Medulla oblongata (tissue), 1 donor: ENCODE data around the gene KRTAP5-5.
"Not testable (repeated sequence)": the region's sequence is repeated elsewhere in the genome, so short reads cannot be mapped to it uniquely, and the experiment has no call there.

ENCODE experiments used
- DNase-seq: peaks from one replicate; pipeline ENCODE4 v3.0.0-alpha.2; 2015; ENCODE audit errors: extremely low spot score

Gene KRTAP5-5

DNA sequence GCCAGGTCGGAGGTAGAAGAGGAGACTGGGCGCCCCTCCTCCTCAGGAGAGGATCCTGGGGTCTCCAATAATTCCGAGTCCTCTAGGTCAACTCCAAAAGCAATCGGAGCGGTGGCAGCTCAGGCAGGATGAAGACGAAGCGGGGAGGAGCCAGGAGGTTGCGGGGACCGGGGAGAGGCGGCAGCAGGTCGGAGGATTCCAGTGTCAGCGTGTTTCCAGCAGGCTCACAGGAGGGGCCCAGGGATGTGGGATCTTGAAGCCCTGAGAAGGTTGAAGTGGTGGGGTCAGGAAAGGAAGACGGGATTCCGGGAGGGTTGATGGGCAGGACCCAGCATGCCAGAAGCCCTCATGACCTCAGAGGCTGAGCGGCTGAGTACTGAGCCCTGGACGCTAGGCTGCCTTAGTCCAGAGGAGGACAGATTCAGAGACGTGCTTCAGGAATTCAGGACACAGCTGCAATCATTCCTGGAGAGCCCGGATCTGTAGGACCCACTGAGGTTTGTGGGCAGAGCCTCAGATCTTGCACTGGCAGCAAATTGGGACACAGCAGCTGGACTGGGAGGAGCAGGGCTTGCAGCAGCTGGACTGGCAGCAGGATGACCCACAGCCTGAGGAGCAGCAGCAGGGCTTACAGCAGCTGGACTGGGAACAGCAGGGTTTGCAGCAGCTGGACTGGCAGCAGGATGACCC is 22.3 kb upstream of the KRTAP5-5 start:
- DNase-seq, result not testable (repeated sequence)

DNA sequence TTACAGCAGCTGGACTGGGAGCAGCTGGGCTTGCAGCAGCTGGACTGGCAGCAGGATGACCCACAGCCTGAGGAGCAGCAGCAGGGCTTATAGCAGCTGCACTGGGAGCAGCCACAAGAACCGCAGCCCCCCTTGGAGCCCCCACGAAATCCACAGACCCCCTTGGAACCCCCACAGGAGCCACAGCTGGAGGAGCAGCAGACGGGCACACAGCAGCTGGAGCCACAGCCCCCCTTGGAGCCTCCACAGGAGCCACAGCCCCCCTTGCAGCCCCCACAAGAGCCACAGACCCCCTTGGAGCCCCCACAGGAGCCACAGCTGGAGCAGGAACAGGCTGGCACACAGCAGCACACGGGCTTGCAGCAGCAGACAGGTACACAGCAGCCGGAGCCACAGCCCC is 21.7 kb upstream of the KRTAP5-5 start:
- DNase-seq, result not testable (repeated sequence)

DNA sequence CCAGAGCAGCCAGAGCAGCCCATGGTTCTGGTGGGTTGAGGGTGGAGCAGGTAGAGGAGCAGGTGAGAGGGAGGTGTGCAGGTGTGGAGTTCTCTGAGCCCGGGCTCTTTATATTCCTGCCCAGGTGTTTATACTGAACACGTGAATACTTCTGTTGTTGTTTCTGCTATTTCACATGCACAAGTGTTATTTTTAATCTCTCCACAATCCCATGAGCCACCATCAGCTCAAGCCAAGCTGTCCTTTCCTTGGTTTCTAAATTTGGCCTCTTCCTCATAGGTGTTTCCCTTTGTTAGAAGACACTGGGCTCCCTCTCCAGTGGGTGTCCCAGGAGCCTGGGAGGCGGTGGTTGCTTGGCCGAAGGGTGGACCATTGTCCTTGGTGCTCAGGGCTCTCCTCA is 21.2 kb upstream of the KRTAP5-5 start, which contains the start of gene KRTAP5-3:
KRTAP5-3 (minus strand) TSS at position 101 of the 400 bp plus-strand sequence; CDS start at position 23, 78 bp downstream.
- no peak for DNase-seq

DNA sequence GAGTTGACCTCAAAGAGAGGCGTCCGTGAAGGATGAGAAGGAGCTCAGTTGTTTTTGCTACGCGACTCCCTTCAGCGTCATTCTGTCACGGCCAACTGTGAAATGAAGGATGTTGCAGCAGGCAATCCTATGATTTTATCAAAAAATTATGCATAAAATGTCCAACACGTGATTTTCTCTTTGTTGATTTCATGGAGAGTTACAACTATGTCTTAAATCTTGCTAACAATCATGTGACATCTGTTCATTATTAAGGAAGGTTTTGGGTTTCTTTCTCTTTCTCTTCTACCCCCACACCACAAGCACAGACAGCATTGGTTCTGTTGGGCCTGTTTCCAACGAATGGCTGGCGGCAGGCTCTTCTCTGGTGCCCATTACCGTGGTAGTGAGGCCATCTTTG is 11.3 kb upstream of the KRTAP5-5 start:
- no peak for DNase-seq

DNA sequence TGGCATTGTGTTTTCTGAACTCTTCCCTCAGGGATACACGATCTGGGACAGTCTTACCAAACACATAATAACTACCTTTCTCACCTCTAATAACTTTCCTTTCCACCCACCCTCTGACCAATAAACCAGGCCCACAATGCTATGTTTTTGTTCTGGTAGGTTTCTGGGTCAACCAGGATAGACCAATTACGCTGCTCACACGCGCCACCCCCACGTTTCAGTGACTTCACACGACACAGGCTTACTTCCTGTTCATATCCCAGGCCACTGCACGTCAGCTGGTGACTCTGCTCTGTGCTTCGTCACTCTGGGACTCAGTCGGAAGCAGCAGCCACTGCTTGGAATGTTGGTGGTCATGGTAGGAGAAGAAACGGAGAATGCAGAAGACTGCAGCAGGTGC is 10.1 kb upstream of the KRTAP5-5 start:
- no peak for DNase-seq

DNA sequence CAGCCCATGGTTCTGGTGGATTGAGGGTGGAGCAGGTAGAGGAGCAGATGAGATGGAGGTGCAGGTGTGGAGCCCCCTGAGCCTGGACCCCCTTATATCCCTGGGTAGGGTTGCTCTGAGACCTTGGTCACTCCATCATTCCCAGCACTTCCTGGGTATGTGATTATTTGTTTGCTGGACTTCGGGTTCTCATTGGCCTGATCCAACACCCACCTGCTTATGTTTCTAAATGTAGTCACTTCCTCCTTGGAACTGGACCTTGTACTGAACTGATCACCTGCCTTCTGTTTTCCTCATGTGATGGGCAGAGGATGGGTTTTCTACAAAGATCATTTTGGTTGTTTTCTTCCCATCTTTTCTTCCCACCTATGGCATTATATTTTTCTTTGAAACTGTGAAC is 7.5 kb upstream of the KRTAP5-5 start, which contains the start of gene KRTAP5-4:
KRTAP5-4 (minus strand) TSS at position 53 of the 400 bp plus-strand sequence; CDS start at position 8, 45 bp downstream.
- DNase-seq, result no peak

DNA sequence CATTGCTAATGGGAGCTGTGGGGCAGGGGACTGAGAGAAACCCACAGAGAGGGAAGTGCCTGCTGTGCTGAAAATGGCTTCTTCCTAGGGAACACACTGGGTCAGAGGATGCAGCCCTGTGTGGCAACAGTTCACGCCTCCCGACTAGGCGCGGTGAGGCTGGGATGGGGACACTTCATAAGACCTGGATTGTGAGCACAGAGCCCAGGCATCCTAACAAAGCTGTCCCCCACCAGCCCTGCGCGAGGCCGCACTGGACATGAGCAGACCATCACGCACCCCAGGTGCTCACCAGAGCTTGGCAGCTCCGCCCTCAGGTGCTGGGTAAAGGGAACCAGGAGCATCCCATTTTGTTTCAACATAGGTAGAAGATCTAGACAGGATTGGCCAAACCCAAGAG is 5.9 kb upstream of the KRTAP5-5 start:
- no peak for DNase-seq

DNA sequence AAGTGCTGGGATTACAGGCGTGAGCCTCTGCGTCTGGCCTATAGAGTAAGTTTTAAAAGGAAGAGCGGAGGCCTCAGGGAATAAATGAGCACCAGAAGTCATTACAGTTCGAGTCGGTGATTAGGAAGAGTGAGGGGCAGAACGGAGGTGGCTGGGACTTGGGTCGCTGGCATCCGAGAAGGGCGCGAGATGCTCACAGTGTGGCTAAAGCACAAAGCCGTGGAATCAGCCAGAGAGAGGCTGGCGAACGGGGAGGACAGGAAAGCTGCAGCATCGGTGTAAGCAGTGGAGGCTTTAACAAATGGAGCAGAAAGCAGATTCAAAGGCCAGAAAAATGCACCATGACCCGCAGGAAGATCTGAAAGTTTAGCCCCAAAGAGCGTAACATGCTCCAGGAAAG is 5.0 kb upstream of the KRTAP5-5 start:
- no peak for DNase-seq

DNA sequence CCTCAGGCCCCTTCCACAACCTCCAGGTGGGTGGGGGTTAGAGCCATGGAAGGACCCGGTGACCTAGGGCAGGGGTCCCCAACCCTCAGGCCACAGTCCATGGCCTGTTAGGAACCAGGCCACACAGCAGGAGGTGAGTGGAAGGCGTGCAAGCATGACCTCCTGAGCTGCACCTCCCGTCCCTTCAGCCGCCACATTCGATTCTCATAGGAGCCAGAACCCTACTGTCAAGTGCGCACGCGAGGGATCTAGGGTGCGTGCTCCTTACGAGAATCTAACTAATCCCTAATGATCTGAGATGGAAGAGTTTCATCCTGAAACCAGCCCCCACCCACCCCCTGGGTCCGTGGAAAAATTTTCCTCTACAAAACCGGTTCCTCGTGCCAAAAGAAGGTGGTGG is 4.0 kb upstream of the KRTAP5-5 start:
- no peak for DNase-seq

DNA sequence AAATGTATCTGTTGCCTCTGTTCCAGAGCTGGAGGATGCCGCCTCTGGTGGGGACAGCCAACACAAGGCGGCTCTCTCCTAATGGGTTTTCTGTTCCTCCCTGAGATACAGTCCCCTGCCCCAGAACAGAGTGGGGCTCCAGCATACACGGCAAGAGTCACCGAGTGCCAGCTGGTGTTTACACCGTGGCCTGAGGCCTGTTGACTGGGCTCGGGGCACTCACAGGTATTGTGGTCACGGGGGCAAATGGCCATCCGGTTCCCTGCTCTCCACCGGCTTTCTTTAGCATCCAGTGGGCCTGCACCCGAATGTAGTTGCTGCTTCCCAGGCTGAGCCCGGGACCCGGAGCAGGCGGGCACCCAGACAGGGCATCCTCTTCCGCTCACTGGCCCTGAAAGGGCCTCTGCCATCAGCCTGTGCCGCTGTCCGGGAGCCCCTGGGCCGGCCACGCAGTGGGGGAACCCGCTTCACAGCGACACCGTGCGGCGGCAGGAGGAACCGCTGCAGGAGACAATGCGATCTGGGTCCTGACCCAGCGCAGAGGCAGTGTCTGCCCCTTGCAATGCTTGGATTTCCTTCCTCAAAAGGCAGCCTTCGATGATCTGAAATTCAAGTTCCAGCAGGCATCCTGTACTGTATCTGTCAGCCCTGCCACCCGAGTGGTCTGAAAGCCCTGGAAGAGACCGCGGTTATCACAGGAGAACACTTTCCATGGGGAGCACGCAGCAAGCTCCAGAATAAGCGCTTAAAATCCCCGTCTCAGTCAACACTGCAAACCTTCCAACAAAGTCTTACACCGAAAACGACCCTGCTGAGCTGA is 859 bp upstream of the KRTAP5-5 start:
- DNase-seq, result peak; percentile 55

DNA sequence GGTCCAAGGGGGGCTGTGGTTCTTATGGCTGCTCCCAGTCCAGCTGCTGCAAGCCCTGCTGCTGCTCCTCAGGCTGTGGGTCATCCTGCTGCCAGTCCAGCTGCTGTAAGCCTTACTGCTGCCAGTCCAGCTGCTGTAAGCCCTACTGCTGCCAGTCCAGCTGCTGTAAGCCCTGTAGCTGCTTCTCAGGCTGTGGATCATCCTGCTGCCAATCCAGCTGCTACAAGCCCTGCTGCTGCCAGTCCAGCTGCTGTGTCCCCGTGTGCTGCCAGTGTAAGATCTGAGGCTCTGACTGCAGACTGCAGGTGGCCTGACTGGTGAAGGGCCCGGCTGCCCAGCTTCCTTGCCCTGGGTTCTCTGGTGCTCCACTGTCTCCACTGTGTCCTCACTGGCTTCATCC is 696 bp downstream of the KRTAP5-5 start:
- DNase-seq, result no peak

DNA sequence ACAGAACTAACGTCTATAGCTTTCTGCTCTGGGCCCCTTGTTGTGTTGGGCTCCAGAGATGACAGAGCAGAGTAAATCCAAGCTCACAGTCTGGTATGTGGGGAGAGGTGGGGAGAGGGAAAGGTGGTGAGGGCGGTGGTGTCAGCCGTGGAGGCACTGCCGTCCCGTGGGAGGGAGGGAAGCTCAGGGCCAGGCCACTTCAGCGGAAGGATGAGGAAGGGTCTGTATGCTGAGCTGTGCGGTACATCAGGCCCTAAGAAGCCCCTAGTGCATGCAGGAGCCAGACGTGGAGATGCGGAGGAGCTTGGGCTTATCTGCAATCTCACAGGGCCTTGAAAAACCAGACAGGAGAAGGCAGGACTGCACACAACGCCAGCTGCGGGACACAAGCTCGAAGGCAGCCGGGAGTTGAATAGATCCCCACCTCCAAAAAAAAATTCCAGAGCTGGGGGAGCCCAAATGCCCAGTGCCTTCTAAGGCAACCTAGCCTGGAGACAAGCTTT is 1.5 kb downstream of the KRTAP5-5 start:
- DNase-seq, result no peak

DNA sequence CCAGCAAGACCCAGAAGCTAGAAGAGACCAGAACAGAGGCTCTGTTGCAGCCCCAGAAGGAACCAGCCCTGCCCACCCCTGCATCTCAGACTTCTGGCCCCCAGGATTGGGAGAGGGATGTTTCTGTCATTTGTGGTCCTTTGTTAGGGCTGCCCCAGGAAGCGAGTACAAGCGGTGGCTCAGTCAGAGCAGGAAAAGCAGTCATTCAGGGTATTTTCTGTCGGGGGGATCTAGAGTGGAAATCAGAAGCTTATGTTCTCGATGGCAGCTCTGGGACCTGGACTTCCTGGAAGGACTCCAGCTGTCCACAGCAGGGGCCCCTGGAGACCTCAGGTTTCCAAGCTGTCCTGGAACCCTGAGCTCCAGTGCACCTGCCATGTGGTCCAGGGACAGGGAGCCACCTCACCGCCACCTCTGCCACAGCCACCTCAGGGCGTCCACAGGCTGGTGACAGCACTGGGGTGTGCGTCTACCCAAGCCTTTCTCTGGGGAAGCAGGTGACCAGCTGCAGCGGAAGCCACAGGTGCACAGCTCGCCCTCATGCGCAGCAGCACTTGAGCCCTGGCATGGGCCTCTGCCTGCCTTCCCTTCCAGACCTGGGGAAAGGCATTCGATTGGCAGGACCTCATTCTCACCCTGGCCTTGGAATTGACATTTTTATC is 2.6 kb downstream of the KRTAP5-5 start:
- no peak for DNase-seq

DNA sequence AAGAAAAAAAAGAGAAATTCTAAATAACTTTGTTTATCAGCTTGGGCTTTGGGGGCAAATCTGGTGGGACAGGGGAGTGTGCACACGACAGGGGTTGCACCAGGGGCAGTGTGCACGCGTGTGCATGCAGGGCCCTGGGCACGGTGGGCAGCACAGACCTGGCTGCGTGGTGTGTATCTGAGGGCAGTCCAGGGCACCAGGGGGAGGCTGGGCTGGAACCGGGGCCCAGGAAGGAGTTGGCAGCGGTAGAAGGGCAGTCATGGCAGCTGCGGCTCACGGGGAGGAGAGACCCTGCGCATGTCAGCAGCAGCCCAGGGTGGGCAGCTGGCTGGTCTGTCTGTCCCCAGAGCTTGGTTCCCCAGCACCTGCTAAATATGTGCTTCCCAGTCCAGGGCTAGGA is 4.3 kb downstream of the KRTAP5-5 start:
- DNase-seq, result no peak

DNA sequence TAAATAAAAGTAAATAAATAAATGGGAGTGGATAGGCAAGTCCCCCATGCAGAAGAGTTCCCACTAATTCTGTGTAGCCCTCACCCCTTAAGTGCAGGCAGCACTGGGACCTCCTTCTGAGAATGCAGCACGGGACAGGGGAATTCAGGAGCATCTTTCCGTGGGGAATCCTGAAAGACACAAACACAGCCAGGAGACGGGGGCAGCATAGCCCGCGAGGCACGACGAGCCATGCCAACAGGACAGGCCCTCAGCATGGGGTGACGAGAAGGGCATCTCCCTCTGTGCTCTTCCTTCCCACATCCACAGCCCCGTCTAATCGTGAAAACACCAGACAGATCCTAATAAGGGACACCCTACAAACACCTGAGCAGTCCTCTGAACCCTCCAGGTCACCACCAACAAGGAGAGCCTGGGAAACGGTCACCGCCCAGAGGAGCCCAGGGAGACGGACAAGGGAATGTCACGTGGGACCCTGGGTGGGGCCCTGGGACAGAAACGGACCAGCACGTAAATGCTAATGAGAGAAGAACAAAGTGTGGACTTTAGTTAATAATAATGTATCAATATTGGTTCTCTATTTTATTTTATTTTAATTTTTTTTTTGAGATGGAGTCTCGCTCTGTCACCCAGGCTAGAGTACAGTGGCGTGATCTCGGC is 6.8 kb downstream of the KRTAP5-5 start:
- no peak for DNase-seq

DNA sequence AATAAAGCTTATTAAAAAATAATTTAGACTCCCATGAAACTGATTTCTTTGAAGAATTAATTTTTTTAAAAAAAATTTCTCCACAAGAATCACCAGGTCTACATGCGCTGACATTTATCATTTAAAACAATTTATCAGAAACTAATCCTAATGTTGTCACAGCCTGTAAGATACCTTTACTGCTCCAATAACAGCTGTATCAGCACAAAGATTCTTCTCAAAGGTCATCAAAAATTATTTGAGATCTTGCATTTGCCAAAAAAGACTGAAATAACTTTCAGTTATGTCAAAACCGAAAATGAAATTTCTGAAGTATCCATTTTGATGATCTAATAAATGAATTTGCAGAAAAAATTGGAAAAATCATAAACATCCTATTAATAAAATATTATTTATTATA is 8.1 kb downstream of the KRTAP5-5 start:
- no peak for DNase-seq

DNA sequence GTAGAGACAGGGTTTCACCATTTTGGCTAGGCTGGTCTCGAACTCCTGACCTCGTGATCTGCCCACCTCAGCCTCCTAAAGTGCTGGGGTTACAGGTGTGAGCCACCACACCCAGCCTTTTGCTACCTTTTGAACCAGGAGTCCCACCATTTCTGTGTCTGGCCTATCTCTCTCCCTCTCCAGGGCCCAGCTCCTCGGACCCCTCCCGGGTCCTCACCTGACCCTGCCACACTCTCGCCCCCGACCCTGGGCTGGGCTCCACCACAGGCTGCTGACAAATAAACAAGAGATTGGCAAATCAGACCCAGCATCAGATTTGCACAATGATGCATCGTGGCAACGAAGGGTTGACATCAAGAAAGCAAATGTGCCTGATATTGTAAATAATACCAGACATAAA is 8.8 kb downstream of the KRTAP5-5 start:
- DNase-seq, result no peak

DNA sequence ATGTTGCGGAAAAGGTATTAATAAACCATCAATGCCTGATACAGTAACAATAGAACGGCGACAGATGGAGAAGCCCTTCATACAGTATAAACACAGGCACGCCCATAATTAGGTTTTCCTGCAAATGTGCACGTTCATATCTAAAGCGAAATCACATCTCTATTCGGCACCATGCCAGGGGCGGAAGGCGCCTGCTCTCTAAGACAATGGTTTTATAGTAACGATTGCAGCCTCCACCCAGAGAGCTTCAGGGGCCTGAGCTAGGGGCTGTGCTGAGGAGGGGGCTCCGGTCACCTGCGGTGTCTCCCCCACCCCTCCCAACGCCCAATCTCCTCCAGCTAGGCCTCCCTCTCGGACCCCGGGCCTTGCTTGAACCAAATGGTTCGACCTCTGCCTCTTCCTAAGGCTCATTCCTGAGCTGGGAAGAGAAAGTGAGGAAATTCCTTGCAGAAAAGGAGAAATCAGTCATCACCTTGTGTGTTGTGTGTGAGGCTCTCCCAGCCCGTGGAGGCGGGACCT is 9.6 kb downstream of the KRTAP5-5 start:
- no peak for DNase-seq

DNA sequence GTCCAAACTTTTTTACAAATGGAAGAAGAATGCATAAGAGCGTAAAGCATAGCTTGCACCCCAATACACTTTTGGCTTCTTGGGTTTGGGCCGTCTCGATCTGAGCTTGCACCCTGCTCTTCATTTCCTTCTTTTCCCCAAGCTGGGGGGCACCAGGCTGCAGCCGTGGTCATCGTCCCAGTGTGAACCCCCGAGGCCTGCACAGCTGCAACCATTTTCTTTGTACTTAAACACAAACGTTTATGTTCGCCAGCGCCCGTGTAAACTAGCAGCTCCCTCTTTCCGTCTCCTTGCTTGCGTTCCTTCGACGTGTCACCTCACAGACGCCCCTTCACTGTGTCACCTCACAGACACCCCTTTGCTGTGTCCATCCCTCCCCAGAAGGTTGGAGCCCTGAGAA is 10.1 kb downstream of the KRTAP5-5 start:
- DNase-seq, result no peak

DNA sequence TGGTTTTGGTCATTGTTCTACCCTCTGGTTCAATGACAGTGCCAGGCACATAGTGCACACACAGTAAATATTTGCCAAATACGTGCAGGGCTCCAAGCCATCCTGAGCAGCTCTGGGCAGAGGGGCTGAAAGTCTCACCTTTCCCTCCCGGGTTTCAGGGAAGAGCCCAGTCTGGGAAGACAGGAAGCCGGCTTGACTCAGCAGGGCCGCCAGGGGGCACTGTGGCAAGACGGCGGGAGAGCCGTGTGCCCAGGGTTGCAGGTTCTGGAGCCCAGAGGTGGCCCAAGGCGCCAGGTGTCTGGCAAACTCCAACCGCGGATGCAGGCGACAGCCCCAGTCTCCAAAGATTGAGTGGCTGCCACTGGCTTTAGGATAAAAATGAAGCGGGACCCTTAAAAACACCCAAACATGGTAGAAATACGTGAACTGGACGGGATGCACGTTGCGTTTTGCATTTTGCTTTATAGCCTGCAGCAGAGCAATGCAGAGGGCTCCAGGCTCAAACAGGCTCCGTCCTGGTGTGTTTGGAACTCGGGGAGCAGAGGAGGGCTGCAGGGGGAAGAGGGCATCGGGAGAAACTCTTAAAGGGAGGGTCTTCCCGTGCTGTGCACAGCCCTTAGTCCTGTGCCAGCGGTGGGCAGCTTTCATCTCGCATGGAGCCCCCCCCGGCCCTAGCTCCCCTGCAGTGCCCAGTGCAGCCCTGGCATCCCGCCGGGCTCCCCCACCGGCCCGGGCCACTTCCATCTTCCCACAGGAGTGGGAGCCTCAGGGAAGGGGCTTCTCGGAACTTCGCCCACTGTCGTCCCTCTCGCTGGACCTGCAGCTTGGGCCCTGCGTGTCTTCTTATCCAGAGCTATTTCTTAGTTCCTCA is 10.7 kb downstream of the KRTAP5-5 start:
- DNase-seq, result no peak

DNA sequence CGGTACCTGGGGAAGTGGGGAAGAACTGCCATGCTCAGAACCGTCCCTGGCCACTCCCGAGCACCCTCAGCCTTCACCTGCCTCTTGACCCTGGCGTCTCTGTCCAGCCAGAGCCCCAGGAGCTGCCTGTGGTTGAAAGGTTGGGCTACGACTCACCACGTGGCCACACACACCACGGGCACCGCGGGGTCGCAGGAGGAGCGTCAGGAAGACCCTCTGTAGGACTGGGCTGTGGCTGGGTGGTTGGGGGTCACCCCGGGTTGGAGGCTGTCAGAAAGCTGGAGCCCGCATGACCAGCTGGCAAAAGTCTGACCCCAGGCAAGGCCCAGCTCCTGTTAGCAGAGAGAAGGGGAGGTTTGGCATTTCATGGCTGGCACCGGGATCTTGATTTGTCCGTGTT is 11.5 kb downstream of the KRTAP5-5 start:
- DNase-seq, result no peak
